HL-60 (cell line): ENCODE measurements around the gene SGK1.

ENCODE experiments used
- CTCF ChIP-seq: IDR thresholded peaks from one replicate; pipeline ENCODE4 v1.5.1; 2011; ENCODE audit warnings: low read length, control low read depth, inconsistent platforms; ENCODE audit not compliant: insufficient read depth
- POLR2AphosphoS5 ChIP-seq: IDR thresholded peaks from 2 replicates; pipeline ENCODE4 v1.6.1; 2012; ENCODE audit warnings: low read depth

GRCh38 chr6:134221250-134221649, 96.7 kb downstream of the SGK1 start:
- no peak for TF ChIP-seq CTCF
- TF ChIP-seq POLR2AphosphoS5, result no peak
